Endothelial cell of umbilical vein (primary cell): ENCODE data around the gene ABHD17A. TPM values are rescaled to one million over a fixed set of nuclear protein-coding genes. Genes with fewer than 3 reads are reported as not detected.

ENCODE experiments used
- BruUV-seq: library from RNA; stranded (reverse); fragments of 400-500 nt; replicated peaks from 2 replicates; lab custom pipeline; 2021; lab: Mats Ljungman, UMichigan
- CTCF ChIA-PET: fragments of 300-600, 350-600 bp; sonication (Branson Sonifier 250); formaldehyde crosslinking; loops from one replicate; lab custom pipeline; 2021; ENCODE audit warnings: antibody characterized with exemption, inconsistent platforms; lab: Charles Lee
- POLR2A ChIA-PET: fragments of 300-600, 350-600 bp; sonication (Branson Sonifier 250); formaldehyde crosslinking; loops from one replicate; lab custom pipeline; 2021; ENCODE audit warnings: antibody characterized with exemption, inconsistent platforms; lab: Charles Lee
- DNase-seq: peaks from one replicate; pipeline ENCODE4 v3.0.0-alpha.2; 2011; ENCODE audit warnings: low read depth, low spot score
- FAIRE-seq: peaks from 2 replicates; lab custom pipeline; 2011; peaks lifted over from hg19 to GRCh38; lab: Jason Lieb, UNC
- H2AFZ ChIP-seq: 2 replicates; pipeline ENCODE4 v1.6.0; 2012; ENCODE audit warnings: low read depth, low read length, control low read depth, inconsistent platforms
- H3K27ac ChIP-seq: 2 replicates; pipeline ENCODE4 v1.5.1; 2011; ENCODE audit warnings: low read depth, mild to moderate bottlenecking, control low read depth, low read length, moderate library complexity; ENCODE audit not compliant: insufficient read depth
- H3K27me3 ChIP-seq, 2 experiments: 2 replicates each; pipeline versions ENCODE4 v1.6.0 to v1.6.1; 2011; ENCODE audit warnings: low read length in 2 of 2, mixed read lengths in 1 of 2; ENCODE audit not compliant: control insufficient read depth in 2 of 2, insufficient read depth in 2 of 2
- H3K36me3 ChIP-seq, 2 experiments: 2 replicates in 1 of 2; 3 replicates in 1 of 2; pipeline ENCODE4 v1.5.1; 2011; ENCODE audit warnings: low read length in 2 of 2, mild to moderate bottlenecking in 1 of 2, moderate library complexity in 1 of 2; ENCODE audit not compliant: control insufficient read depth in 2 of 2, insufficient read depth in 2 of 2; ENCODE audit errors: extremely low read depth in 1 of 2
- H3K4me1 ChIP-seq: 3 replicates; pipeline ENCODE4 v1.5.1; 2011; ENCODE audit warnings: mild to moderate bottlenecking, low read length; ENCODE audit not compliant: control insufficient read depth, insufficient read depth; ENCODE audit errors: extremely low read depth
- H3K4me2 ChIP-seq: 2 replicates; pipeline ENCODE4 v1.6.1; 2011; ENCODE audit warnings: low read length, control low read depth, mixed read lengths; ENCODE audit not compliant: insufficient read depth
- H3K4me3 ChIP-seq, 3 experiments: fragments of 200-600 bp in 1 of 3; sonication (generic), shearing (Covaris generic) in 1 of 3; replicated peaks in 1 of 3; 2 replicates each; pipeline ENCODE4 v1.5.1; 2011 to 2016; ENCODE audit warnings: control low read depth in 3 of 3, low read length in 3 of 3, mild to moderate bottlenecking in 2 of 3, inconsistent platforms in 1 of 3, low read depth in 1 of 3, moderate library complexity in 1 of 3; ENCODE audit not compliant: insufficient read depth in 1 of 3
- H3K79me2 ChIP-seq: 2 replicates; pipeline ENCODE4 v1.6.0; 2012; ENCODE audit warnings: low read length, inconsistent platforms; ENCODE audit not compliant: control insufficient read depth, insufficient read depth
- H3K9ac ChIP-seq: replicated peaks from 2 replicates; pipeline ENCODE3; 2011; ENCODE audit warnings: low read length, control low read depth; ENCODE audit not compliant: insufficient read depth; ENCODE audit errors: extremely low read depth
- H3K9me1 ChIP-seq: replicated peaks from 3 replicates; pipeline ENCODE4 v1.6.0; 2011; ENCODE audit warnings: mild to moderate bottlenecking, low read length; ENCODE audit not compliant: control insufficient read depth, insufficient read depth; ENCODE audit errors: extremely low read depth
- H3K9me3 ChIP-seq: replicated peaks from 2 replicates; pipeline ENCODE4 v1.5.1; 2012; ENCODE audit warnings: low read length, inconsistent platforms; ENCODE audit not compliant: control insufficient read depth, insufficient read depth
- H4K20me1 ChIP-seq: replicated peaks from 2 replicates; pipeline ENCODE3; 2011; ENCODE audit warnings: mild to moderate bottlenecking, low read length; ENCODE audit not compliant: control insufficient read depth, insufficient read depth; ENCODE audit errors: extremely low read depth
- CTCF ChIP-seq, 2 donors: IDR thresholded peaks; 1 replicate in 1 of 2; 2 replicates in 1 of 2; pipeline ENCODE4 v1.5.1; 2011; ENCODE audit warnings: low read length in 2 of 2, mild to moderate bottlenecking in 2 of 2, moderate library complexity in 2 of 2, control low read depth in 1 of 2, inconsistent platforms in 1 of 2, low read depth in 1 of 2; ENCODE audit not compliant: insufficient read depth in 1 of 2; ENCODE audit errors: extremely low read depth in 1 of 2
- EZH2 ChIP-seq: IDR thresholded peaks from 2 replicates; pipeline ENCODE4 v1.6.1; 2012; ENCODE audit warnings: borderline replicate concordance, low read depth, mild to moderate bottlenecking, moderate library complexity, low read length, inconsistent platforms; ENCODE audit not compliant: severe bottlenecking
- FOS ChIP-seq: IDR thresholded peaks from 2 replicates; pipeline ENCODE4 v1.6.1; 2011; ENCODE audit warnings: mild to moderate bottlenecking, low read length, moderate library complexity, borderline replicate concordance; ENCODE audit not compliant: insufficient read depth
- GATA2 ChIP-seq: IDR thresholded peaks from 2 replicates; pipeline ENCODE4 v1.7.0; 2011; ENCODE audit warnings: low read depth, mild to moderate bottlenecking, moderate library complexity, mixed read lengths, low read length; ENCODE audit not compliant: insufficient read length, insufficient read depth
- JUN ChIP-seq: IDR thresholded peaks from 2 replicates; pipeline ENCODE4 v1.6.1; 2011; ENCODE audit warnings: borderline replicate concordance, low read depth; ENCODE audit not compliant: insufficient read length, insufficient read depth
- MAX ChIP-seq: IDR thresholded peaks from 2 replicates; pipeline ENCODE4 v1.6.1; 2011; ENCODE audit not compliant: insufficient read depth, insufficient read length
- MYC ChIP-seq: IDR thresholded peaks from one replicate; pipeline ENCODE4 v1.6.1; 2011; ENCODE audit warnings: mild to moderate bottlenecking, low read depth, low read length
- POLR2A ChIP-seq: IDR thresholded peaks from 2 replicates; pipeline ENCODE4 v1.6.1; 2012; ENCODE audit warnings: low read depth, mild to moderate bottlenecking, control low read depth, low read length
- POLR2AphosphoS5 ChIP-seq: IDR thresholded peaks from 2 replicates; pipeline ENCODE4 v1.6.1; 2012; ENCODE audit warnings: low read depth, mild to moderate bottlenecking, control low read depth, low read length, moderate library complexity; ENCODE audit not compliant: insufficient read depth
- dilution Hi-C: fragments of 300-500 bp; cut with MboI; formaldehyde crosslinking; loops from one replicate; pipeline ENCODE4 v1.15.0; 2019; ENCODE audit warnings: low sequenced_read_pairs; ENCODE audit not compliant: extremely low pct_ligation_motif_present
- intact Hi-C: fragments of 100-400 bp; cut with micrococcal nuclease; formaldehyde crosslinking; loops from one replicate; pipeline ENCODE4 v1.10.0; 2022
- polyA plus RNA-seq, 4 experiments: library from polyadenylated mRNA; depleted of rRNA in 3 of 4; stranded (reverse) in 3 of 4; unstranded in 1 of 4; fragments of >200 nt; gene quantifications; 2 replicates each; pipeline versions ENCODE4 v1.2.1 to v1.2.3, GENCODE V29; 2011 to 2012; ENCODE audit warnings: missing spikeins in 1 of 4
- total RNA-seq: library from RNA; stranded (reverse); gene quantifications from 2 replicates; pipeline ENCODE4 v1.2.3, GENCODE V29; 2021

The ABHD17A gene
- total and polyA plus RNA-seq, 2 donors (not counting 3 experiments of a cell fraction or from before 2014, with no cell fraction given) = 89.8 to 143 TPM

DNA sequence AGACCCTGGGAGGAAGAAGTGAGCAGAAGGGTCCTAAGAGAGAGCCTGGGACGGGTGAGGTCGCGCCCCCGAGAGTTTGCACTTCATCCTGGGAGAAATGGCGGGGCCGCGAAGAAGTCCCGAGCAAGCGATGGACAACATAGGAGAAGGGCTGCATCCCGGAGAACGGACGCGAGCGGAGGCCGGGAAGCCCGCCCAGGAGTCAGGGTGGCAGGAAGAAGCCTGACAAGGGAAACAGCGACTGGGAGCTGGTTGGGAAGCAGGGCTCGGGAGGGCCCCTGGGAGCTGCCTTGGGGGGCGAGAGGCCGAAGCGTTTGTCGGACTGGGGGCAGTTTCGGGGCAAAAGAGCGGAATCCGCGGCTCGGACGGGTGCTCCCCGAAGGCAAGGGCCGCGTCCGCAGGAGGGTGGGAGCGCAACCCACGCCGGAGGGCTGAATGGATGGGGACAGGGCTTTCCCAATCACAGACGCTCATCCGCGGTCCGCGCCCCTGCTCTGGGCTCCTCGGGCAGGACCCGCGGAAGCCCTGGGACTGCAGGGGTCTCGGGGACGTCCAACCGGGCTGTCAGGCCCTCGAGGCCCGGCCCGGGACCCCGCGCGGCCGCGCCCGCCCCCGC, 469 bp downstream of the ABHD17A start:
- Histone ChIP-seq H3K4me3 (peak overlapping the region; percentile 83 to 92 (median 88)), H3K9me3 (no peaks in the 10 kb centered on the region), H3K79me2 (peaks cover 38% of the 10 kb centered on the region), H3K27me3 (no peaks in the 10 kb centered on the region), H3K4me2 (peak overlapping the region; percentile 75), H2AFZ (peak overlapping the region; percentile 38), H4K20me1 (no peaks in the 10 kb centered on the region), H3K27ac (peak overlapping the region; percentile 78), H3K4me1 (peaks cover 27% of the 10 kb centered on the region), H3K9ac (peak overlapping the region; percentile 87), H3K9me1 (no peaks in the 10 kb centered on the region), H3K36me3 (peaks cover 0 to 1% of the 10 kb centered on the region in 2 experiments)
- dilution Hi-C loops = no loop called here
- peak; percentile 85 for FAIRE-seq
- TF ChIP-seq POLR2A (peak; percentile 61), EZH2 (no peak)
- POLR2A ChIA-PET = no interaction called here
- BruUV-seq = no TSS peak
- DNase-seq = no peak
- CTCF ChIA-PET = interaction anchor here (1.0 to 2.4 kb wide), 3 partner anchors 9 to 20 kb away, joined by 6 to 12 read pairs (median 8); no protein-coding TSS in a partner anchor
- intact Hi-C loops = loop anchor here (1.0 to 2.0 kb wide), 2 partner anchors 20 kb away; partner anchors contain the start of genes ADAT3 and SCAMP4

- Histone ChIP-seq H3K4me2 (peak overlapping the region; percentile 75), H3K27me3 (no peaks in the 10 kb centered on the region), H3K79me2 (peaks cover 38% of the 10 kb centered on the region), H3K27ac (peak overlapping the region; percentile 78), H3K9me1 (no peaks in the 10 kb centered on the region), H2AFZ (no peak overlapping the region), H3K4me3 (peak overlapping the region; percentile 83 to 92 (median 88)), H3K36me3 (peaks cover 0 to 1% of the 10 kb centered on the region in 2 experiments), H3K9ac (peak overlapping the region; percentile 87), H3K4me1 (peaks cover 27% of the 10 kb centered on the region), H3K9me3 (no peaks in the 10 kb centered on the region), H4K20me1 (no peaks in the 10 kb centered on the region)
- no peak for DNase-seq
- ChIA-PET CTCF (interaction anchor here (1.0 to 2.4 kb wide), 3 partner anchors 8 to 20 kb away, joined by 6 to 12 read pairs (median 8); no protein-coding TSS in a partner anchor), POLR2A (no interaction called here)
- intact Hi-C loops (loop anchor here (2.0 kb wide), 1 partner anchor 20 kb away; no protein-coding TSS in a partner anchor), dilution Hi-C loops (no loop called here)
- no peak for FAIRE-seq
- TSS peak; percentile 38 for BruUV-seq
- TF ChIP-seq POLR2AphosphoS5 (no peak), FOS (no peak), CTCF (IDR thresholded peaks at IDR 0.05; ENCODE audit: extremely low read depth in 1 of 2, insufficient read depth in 1 of 2, low read depth in 1 of 2, low read length in 2 of 2) (no peak), MAX (no peak), MYC (no peak), GATA2 (no peak), JUN (no peak), POLR2A (no peak), EZH2 (no peak)
Measured at GRCh38 chr19:1884291-1884718, 991 bp downstream of the ABHD17A start.
